Activated CD4-positive, CD25-positive, alpha-beta regulatory T cell (primary cell): Measurements from ENCODE around the gene CERS6.
"Not testable (repeated sequence)": the region's sequence is repeated elsewhere in the genome, so short reads cannot be mapped to it uniquely, and the experiment has no call there.

Source experiments
- DNase-seq, 4 experiments: peaks; one replicate each; lab custom pipeline; 2025; lab: John Stamatoyannopoulos, UW

The CERS6 gene

DNA sequence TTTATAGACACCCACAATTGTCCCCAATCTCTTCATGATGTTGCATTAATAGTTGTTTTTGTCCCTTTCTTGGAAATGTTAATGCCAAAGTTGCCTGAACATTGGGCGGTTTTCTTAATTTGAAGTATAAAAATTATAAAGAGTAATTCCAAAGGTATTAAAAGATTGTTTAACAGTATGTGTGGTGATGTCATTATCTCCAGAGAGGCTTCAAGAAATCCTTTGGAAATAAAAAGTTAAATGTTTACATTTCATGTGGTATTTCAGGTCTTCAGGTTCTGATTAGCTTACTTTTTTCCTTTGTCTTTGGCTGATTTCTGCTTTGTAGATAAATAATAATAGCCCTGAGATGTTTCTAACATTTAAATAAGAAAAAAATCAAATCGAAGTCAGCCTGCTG is 317.1 kb downstream of the CERS6 start:
- no peak for DNase-seq

DNA sequence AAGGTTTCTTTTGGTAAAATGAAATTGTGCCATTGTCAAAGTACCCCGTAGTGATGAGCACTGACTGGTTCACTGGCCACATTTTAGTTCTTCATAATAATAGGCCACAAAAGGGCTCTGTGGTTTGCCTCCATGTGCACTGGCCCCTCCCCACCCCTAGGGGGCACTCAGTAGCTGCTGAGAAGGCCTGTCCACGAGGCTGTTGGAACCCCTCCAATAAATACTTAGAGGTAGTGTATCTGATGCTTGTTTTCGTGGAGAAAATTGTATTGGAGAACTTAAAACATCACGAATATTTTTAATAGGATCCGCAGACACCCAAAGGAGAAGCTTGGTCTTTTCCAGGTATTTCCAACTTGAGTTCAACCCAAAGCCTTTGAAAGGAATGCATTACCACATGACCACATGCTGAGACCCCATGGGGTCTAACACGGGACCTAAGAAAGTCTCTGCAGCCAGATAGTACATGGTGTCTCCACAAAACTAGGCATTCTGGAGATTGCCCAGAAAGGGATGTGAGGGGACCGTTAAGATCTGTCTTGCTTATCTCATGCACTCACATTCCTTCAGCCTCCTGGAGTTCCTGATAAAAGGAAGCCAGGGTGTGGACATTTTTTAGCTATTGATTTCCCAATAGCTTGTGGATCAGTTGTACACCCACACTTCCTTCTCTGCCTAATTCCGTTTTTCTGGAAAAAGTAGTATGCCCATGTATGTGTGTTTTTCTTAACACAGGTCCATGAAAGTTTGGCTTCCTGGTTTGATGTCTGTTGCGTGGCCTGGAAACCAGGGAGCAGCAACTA is 317.8 kb downstream of the CERS6 start:
- no peak for DNase-seq

DNA sequence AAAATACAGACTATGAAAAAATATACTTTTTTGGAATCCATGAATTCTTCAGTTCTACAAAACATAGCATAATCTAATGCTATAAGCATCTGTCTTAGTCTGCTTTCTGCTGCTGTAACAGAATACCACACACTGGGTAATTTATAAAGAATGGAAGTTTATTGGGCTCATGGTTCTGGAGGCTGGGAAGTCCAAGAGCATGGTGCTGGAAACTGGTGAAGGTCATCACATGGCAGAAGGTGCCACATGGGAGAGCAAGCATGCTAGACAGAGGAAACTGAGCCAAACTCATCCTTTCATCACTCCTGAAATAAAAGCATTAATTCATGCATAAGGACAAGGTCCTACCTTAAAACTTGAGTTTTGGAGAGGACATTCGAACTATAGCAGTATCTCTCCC is 319.8 kb downstream of the CERS6 start:
- no peak for DNase-seq

DNA sequence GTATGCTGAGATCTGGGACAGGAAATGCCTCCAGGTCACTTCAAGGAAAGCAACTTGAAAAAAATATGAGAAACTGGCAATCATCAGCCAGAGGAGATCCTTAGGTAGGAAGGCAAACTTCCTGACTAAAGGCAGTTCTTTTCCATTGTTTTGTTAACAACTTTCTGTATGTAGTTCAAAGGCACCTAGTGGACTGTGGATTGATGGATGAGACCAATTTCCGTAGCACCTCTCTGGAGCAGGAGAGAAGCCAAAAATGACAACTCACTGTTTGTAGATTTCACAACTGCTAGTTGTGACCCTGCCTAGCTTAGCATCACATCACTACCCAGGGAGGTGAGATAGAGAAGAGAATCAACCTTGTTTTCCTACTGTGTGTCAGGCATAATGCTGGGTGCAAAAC is 324.6 kb downstream of the CERS6 start:
- DNase-seq = no peak

DNA sequence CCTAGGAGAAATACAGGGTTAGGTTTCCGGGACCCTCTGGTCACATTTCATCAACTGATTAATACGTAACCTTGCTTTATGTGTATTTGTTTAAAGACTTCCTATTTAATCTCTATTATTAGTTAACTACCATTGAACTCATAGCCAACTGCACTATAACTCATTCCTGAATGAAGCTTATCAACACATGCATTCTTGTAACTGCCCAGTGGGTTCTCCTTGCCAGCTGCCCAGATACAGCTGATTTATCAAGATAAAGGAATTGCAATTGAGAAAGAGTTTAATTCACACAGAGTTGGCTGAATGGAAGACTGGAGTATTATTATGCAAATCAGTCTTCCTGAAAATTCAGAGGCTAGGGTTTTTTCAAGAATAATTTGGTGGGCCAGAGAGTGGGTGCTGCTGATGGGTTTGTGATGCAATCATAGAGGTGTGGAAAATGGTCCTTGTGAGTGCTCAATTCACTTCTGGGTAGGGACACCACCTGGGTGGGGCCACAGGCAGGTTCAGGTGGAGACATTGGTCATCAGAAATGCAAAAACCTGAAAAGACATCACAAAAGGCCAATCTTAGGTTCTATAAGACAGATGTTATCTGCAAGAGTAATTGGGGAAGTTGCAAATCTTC is 325.2 kb downstream of the CERS6 start:
- no peak for DNase-seq

DNA sequence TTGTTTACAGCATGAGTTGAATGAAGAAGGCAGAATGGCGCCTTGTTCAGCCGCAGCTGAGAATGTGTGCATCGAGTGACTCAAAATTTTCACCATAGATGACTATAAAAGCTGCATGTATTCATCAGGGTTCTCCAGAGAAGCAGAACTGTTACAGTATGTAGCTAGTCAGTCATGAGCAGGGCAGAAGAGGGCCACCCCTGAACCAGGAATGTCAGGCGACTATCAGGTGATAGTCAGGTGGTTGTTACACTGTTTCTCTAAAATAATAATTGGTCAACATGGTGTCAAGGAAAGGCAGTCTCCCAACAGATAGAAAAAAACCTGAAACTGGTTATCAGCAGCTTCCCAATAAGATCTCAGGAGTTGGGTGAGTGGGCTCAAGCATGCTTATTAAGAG is 326.2 kb downstream of the CERS6 start:
- no peak for DNase-seq

DNA sequence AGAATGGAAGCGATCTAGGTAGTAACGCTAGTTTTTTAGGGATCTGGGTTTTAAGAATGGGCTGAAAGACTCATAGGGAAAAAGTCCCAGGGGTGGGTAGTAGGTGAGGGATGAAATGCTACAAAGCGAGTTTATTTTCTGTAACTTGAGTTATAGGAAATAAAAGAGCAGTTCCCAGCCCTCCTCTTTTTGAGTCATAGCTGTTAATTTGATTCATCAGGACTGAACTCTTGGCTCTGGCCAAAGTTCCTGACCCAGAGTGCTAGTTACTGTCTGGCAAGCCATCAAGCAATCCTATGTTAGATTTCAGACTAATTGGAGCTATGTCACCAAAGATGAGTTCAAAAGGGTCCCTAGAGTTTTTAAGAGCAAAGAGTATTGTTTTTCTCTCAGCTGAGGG is 328.9 kb downstream of the CERS6 start:
- DNase-seq = no peak

DNA sequence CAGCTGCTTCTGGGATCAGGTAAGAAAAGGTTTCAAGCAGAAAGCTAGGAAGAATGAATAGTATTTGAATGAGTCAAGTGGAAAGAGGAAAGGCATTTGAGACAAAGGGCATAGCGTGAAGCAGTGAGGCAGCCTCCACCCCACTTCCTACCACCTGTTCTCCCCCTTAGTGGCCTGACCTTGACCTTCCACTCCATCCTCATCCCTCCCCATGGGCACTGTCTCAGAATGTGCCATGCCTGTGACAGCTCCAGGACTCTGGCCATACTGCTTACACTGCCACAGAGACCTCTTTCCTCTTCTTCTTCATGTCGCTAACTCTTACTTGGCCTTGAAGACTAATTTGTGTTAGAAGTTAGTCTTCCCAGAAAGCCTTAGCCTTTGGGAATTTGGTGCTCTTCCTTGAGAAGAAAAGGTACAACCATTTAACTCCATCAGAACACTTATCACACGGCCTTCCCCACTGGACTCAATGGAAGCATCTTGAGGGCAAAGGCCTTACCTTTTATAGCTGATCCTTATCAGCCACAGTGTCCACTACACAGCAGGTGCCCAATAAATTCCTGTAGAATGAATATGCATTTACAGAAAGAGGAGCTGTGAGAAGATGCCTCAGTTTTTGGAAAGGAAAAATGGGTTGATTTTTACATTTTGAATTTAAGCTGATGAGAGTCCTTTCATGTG is 331.2 kb downstream of the CERS6 start:
- DNase-seq = no peak

DNA sequence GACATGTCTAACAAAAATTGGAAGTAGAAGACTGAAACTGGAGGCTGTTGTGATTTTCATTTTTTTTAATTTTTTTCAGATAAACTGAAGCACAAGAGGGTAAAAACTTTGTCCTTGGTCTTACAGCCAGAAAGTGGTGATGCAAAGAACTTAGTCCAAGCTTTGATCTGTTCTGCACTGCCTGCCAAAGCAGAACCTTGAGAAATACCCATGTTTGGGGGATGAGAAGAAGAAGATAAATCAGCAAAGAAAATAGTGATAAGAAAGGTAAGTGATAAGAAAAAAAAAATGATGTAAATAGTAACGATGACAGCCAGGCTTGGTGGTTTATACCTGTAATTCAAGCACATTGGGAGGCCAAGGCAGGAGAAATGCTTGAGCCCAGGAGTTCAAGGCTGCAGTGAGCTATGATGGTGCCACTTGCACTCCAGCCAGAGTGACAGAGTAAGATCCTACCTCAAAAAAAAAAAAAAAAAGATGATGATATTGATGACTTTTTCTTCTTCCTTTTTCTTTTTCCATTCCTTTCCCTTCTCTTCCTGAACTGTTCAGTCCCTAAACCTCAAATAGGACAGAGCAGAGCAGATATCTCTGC is 331.8 kb downstream of the CERS6 start:
- no peak for DNase-seq

DNA sequence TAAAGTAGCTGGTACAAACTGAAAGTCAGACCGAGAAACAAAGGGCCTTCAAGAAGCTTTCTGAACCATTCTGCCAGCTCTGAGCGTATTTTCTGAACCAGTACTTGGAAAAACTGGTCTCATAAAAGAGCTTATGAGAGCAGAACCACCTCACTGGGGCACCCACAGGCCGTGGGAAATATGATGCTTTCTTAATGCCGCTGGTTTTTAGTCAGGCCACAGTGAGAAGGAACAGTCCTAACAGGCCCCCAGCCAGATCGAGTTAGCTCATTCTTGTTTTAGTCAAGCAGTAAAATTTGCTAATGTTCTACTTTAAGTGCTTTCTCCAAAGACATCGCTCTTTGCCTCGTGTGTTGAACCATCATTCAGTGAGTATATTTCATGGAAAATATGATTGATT is 333.7 kb downstream of the CERS6 start:
- DNase-seq = no peak

DNA sequence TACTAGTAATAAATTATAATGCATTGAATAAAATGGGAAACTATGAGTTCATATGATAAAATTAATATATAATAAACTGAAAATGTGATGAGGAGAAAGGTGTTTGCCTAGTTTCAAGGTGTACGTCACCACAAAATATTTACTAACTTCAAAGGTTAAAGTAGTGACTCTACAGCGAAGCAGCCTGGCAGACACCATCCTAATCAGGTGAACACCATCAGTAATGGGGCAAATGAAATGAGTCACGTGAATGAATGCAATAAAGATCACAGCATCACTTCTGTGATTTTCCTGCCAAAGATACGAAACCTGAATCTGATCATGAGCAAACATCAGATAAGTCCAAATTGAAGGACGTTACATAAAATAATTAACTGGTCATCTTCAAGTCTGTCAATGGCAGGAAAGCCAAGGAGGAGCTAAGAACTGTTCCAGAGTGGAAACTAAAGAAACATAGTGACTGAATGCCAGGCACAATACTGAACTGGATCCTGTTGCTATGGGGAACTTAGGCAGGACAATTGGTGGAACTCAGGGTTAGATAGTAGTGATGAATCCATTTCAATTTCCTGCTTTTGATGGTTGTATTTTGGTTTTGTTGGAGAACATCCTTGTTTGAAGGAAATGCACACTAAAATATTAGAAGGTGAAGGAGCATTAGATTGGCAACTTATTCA is 334.3 kb downstream of the CERS6 start:
- no peak for DNase-seq

DNA sequence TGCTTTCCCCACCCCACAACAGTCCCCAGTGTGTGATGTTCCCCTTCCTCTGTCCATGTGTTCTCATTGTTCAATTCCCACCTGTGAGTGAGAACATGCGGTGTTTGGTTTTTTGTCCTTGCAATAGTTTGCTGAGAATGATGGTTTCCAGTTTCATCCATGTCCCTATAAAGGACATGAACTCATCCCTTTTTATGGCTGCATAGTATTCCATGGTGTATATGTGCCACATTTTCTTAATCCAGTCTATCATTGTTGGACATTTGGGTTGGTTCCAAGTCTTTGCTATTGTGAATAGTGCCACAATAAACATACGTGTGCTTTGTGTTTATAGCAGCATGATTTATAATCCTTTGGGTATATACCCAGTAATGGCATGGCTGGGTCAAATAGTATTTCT is 335.1 kb downstream of the CERS6 start:
- not testable (repeated sequence) for DNase-seq

DNA sequence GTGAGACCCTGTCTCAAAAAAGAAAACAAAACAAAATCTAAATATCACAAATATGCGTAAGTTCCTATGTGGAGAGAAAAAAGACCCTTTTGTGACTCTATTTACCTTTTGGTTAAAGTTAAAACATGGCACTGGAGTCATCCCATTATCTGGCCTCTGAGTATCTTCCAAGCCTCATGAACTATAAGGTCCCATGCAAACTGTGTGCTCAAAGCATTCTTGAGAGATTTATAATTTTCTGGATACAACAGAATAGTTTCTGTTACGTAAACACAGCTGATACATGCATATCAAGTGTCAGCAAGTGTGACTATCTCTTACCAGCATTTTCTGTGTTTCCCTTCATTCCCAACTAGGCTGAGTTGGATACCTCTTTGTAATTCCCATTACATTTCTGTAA is 337.5 kb downstream of the CERS6 start:
- DNase-seq = no peak

DNA sequence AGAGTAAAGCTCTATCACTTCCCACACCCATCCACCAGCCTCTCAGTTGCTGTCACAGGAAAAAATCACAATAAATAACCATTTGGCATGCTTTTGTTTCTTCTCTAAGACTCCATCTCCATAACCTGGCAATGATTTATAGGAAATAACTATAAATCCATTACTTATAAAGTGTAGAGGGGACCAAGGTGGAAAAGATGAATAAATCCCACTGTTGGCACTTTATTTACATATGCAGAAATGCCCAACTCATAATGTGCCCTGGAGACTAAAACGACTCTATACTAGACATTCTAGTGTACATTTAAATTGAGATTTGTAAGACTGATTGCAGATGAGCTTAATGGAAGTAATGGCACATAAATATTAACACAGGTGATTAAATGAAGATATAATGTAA is 338.9 kb downstream of the CERS6 start:
- DNase-seq = no peak

DNA sequence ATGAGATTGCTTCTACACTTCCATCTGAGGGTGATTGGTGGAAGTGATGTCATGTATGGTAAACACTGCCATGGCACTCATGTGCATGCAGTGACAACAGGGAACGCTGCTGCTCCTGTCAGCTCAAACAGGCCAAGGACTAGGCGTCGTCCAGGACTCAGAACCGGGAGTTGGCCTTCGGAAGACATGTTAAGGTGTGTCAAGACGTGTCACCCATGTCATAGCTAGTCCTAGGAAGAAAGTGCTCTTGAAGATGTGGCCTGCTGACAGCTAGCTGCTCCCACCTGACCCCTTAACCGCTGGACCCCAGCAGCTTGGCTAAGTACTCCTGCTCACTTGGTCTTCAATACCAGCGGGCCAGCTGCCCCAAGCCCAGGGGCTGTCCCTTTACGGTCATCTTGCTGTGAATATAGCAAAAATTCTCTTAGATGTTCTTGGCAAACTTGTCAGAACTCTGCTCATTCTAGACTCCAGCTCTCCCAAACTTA is 340.1 kb downstream of the CERS6 start:
- no peak for DNase-seq

DNA sequence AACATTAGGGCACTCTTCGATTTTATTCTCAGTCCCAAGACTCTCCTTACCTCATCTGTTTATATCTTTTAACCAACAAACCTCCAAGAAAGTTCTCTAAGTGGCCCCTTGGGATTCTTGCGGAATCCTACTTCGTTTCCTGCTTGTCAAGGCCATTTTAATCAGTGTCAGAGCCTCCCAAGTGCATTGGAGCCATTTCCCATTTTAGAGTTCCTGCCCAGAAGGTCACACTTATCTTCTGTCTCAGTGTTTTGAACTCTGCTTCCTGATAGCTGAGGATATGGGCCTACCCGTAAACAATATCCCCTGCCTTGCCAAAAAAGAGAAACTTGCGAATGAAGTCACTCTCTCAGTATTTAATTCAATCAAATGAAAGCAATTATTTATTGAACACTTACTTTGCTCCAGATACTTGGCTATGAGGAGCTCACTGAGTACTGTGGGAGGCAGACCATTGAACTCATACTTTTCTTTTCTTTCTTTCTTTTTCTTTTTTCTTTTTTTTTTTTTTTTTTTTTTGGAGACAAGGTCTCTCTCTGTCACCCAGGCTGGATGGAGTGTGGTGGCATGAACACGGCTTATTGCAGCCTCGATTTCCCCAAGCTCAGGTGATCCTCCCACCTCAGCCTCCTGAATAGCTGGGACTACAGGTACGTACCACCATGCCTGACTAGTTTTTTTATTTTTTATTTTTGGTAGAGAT is 340.7 kb downstream of the CERS6 start:
- no peak for DNase-seq

DNA sequence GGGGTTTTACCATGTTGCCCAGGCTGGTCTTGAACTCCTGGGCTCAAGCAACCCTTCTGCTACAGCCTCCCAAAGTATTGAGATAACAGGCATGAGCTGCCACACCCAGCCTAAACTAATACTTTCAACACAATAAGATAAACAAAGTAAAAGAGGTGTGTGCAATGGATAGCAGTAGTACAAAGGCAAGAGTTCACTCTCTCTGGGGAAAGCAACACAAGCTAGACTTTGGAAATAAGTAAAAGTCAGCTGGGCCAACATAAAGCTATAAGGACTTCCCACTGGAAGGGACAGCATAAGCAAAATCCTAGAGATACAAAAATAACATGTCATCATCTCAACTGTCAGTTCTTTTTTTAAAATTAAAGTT is 341.2 kb downstream of the CERS6 start:
- DNase-seq = no peak

DNA sequence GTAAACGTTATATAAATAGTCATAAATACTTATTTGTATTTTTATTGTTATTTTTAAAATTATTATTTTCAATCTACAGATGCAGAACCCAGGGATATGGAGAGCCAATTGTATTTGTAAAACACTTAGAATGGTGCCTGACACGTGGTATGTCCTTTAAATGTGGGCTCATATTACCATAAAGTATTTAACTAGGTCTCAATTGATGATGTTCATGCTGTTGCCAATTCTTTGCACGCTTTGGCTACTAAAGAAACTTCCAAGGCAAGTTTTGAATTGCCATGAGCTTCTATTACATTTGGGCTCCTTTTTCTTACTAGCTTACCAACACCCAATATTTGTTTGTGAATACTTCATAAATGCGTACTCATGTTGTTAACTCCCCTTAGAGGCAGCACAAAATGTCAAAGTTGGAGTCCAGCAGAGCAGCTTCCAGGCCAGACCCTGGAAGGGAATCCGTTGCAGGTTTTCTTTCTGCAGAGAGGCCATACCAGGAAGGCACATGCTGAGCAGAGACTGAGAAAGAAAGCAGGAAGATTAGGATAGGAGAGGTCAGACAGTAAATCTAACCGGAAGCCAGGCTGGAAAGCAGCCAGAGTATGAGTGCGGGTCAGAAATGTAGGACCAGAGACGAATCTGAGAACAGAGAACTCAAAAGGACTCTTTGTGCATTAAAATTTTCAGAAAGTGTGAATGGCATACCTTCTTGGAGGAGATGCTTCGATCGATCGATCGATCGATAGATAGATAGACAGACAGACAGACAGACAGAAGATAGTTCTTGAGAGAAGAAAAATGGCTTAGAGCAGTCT is 342.2 kb downstream of the CERS6 start:
- DNase-seq = no peak

DNA sequence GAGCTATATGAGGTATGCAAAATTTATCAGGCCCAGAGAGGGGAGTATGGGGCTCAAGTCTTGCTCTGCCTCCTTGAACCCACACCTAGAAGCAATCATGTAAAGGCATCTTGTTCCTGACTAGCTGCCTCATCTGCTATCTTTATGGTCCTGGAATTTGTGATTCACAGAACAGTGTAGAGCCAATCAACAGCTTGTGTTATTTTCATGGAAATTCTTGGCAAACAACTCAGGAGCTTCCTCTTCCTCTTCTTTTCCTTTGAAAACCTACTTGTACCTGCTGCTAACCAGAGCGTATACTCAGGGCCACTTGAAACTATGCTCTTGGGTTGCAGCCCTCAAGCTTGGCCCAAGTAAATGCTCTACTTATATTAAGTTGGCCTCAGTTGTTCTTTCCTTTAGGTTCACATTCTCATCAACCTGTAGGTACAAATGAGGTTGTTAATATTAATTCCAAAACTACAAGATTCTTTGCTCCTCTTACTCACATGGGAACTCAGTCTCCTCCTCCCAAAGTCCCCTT is 342.9 kb downstream of the CERS6 start:
- no peak for DNase-seq

DNA sequence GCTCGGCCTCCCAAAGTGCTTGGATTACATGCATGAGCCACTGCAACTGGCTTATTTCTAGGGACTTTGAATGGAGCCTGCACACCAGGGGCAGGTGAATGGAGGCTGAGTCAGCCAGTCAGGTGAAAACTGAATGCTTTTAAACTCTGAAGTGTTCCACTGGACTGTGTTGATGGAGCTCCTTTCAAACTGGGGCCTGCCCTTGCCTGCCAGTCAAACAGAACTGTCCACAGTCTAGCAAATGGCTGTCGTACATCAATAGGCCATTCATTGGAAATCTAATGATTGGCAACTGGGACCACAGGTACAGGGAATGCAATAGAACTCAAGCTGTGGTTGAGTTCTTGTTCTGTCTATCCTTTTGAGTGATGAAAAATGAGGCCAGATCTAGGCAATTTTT is 345.4 kb downstream of the CERS6 start:
- DNase-seq = no peak
